Dermis microvascular lymphatic vessel endothelial cell (primary cell): ENCODE results near the gene IGFBP7. TPM values are rescaled to one million over a fixed set of nuclear protein-coding genes. Genes with fewer than 3 reads are reported as not detected.

Experiments used
- DNase-seq, 2 donors: peaks; one replicate each; pipeline versions ENCODE4 v3.0.0 to v3.0.0-alpha.2; 2010; ENCODE audit warnings: low read depth in 2 of 2
- total RNA-seq: library from RNA; depleted of rRNA; stranded (reverse); fragments of >200 nt; gene quantifications from 2 replicates; pipeline ENCODE4 v1.2.1, GENCODE V29; 2014

Gene IGFBP7
- total RNA-seq, 1 donor from 2014 or later = 598 TPM

GRCh38 chr4:57131849-57132742 is 21.9 kb upstream of the IGFBP7 start:
- peak; percentile 98 to 100 for DNase-seq

GRCh38 chr4:57129477-57129876 is 19.3 kb upstream of the IGFBP7 start:
- DNase-seq = no peak

- no peak for DNase-seq
These were observed 17.2 kb upstream of the IGFBP7 start for GRCh38 chr4:57127361-57127760.

- no peak for DNase-seq
These were observed 15.8 kb upstream of the IGFBP7 start for GRCh38 chr4:57125996-57126395.

DNA sequence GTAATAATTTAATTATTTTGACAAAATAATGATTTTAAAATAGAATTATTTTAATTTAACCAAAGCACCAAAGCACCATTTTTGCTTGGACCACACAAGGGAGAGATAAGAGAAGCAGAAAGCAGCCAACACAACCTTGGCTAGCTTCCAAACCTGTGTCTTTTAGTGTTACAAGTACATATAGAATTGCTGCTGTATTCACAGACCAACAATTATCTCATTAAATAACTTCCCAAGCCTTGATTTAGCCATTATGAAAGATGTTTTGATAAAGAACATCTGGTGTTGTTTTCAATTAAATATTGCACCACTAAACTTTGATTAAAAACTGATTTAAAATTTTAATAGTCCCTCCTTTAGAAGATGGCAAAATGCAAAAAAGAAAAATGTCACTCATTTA is 14.0 kb upstream of the IGFBP7 start:
- peak in 1 of 2 donors; percentile 37 for DNase-seq

GRCh38 chr4:57122959-57123358 is 12.8 kb upstream of the IGFBP7 start:
- no peak for DNase-seq

DNA sequence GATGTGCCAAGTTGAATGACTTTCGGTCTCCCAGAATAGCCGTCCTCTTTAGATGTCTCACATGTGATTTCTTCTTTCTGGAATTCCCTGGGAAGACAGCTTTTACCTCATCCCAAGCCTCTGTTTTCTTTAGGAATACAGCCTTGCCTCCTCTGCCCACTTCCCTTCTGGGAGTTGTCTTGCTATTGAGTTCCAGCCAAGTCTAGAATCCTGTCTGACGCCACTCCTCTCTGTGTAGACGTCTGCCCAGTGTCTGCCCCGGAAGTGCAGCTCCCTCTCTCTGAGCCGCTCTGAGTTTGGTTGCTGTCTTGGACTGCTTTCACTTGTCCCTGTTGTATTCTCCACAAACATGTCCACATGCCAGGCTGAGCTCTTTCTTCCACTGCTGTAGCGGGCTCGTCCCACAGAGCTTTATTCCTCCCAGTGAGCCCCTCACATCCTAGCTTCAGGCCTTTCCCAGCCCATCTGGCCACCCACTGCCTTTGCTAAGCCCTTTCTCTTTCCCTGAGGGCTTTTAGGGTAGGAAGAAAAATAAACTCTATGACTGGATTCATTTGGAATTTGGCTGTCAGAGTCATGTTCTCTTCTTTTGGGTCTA is 9.0 kb upstream of the IGFBP7 start:
- DNase-seq = peak in 1 of 2 donors; percentile 82

DNA sequence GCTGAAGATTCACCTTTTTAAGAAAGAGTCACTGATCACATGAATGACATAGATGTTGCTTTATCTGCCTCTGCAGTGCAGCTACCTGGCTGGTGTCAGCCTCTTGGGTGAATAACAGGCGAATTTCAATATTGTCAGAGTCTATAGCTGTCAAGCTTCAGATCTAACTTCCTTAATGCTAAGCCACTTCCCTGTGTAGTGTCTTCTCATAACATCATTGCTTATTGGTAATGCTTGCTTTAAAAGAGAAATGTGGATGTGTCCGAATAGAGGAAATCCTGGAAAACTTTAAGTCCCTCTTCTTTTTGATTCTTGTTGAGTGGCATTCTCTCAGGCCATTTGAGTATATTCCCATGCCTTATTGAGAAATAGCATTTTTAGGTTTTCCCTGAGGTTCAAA is 7.3 kb upstream of the IGFBP7 start:
- no peak for DNase-seq

GRCh38 chr4:57116245-57116644 is 6.1 kb upstream of the IGFBP7 start:
- no peak for DNase-seq

GRCh38 chr4:57114973-57115372 is 4.8 kb upstream of the IGFBP7 start:
- DNase-seq = peak in 1 of 2 donors; percentile 35

DNA sequence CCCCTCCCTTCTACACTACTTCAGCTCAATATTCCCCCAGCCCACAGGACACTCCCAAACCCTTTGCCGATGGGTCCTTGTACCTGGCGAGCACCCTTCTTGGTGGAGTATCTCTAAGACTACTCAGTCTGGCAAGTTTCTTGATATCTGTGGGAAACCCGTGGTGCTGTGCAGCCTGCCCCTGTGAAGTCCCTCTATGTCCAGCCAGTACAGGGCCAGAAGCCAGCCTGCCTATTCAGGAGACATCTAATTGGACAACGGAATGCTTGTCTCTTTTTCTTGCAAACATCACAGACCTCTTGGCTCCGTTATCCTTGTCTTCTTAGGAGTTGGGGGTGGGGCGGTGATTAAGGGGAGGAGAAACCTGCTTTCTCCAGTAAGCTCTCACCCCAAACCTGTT is 3.7 kb upstream of the IGFBP7 start:
- no peak for DNase-seq

- peak in 1 of 2 donors; percentile 58 for DNase-seq
These were observed 691 bp upstream of the IGFBP7 start for GRCh38 chr4:57110640-57111511.

DNA sequence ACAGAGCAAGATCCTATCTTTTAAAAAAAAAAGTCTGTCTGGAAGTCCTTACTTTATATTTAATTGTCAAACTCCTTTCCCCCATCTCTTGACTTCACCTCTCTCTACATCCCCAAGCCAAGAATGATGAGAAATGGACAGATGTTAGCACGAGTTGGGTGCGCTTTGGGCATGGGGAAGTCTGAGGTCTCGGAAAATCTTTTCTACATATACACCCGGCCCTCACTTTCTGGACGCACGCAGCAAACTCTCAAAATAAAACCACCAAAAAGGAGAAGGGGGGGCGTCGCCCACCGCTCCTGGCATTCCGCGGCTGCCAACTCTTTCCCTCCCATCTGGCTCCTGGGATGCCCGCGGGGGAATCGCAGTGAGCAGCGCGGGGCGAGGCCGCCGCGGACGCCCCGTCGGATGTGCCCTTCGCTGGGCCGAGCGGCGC is 756 bp downstream of the IGFBP7 start:
- no peak for DNase-seq

DNA sequence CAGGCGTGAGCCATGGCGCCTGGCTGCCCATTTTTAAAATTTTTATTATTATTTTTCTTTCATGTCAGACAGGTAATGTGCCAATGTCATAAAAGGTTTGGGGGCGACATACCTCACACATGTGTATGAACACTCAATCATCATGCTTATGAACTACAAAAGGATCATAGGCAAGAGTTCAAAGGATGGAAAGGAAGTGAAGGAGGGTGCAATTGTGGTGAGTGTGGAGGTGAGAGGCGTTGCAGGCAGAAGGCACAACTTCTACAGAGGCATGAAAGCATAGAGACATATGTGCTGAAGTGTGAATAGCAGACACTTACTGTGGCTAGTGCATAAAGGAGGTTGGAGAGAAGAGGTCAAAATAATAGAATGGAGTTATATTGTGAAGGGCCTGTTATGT is 4.0 kb downstream of the IGFBP7 start:
- DNase-seq = no peak

DNA sequence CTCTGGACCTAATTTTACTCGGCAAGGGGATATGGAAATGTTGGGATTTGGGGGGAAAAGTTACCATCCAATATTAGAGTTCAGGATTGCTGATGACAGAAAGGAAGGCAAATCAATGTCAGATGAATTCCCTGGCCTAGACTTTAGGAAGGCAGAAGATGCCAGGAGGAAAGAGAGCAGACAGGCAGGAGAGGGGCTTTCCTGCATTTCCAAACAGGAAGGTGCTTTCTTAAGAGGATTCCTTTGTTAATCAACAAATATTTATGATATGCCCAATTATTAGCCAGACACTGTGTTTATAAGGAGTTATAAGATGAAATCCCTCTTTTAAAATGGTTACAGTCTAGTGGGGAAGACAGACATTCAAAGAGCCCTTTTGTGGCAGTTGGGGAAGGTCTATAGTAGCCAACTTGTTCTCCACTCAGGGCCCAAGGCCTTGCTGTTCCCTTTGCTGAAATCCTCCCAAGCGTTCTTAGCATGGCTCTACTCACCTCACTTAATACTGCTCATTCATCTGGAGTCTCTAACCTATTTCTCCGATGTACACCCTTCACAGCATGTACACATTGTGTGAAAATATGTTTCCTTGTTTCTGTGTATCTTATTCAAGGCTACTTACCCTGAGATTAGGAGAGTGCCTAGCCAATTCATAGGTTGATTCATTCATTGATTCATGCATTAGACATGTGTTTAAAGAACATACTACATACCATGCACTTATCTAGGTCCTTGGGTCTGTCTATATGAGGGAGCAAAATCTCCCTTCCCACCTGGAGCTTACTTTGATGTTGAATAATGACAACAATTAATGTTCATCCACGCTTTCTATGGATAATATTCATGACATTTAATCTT is 5.3 kb downstream of the IGFBP7 start:
- DNase-seq = no peak

DNA sequence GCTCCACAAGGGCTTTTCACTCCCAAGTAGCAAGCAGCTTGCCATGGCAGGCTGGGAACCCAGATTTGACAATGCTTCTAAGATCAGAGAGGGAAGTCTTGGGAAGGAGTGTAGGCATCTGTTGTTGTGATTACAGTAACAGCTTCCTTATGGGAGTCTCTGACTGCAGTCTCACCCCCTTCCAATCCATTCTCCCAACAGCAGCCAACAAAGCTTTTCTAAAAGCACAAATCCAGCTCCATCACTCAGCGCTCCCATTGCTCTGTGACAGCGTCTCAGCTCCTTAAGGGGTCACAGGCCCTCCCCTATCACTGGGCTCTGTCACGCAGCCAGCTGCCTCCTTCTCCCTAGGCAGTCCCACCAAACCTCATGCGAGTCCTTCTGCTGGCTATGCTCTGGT is 7.1 kb downstream of the IGFBP7 start:
- no peak for DNase-seq

GRCh38 chr4:57102050-57102624 is 8.0 kb downstream of the IGFBP7 start:
- peak in 1 of 2 donors; percentile 84 for DNase-seq

- DNase-seq = no peak
These were observed 9.1 kb downstream of the IGFBP7 start for GRCh38 chr4:57100979-57101651.

- no peak for DNase-seq
These were observed 10.8 kb downstream of the IGFBP7 start for GRCh38 chr4:57099363-57099762.

GRCh38 chr4:57098941-57099340 is 11.2 kb downstream of the IGFBP7 start:
- DNase-seq = no peak
